ENCODE results near the gene HMGCLL1. TPM values are rescaled to one million over a fixed set of nuclear protein-coding genes. Genes with fewer than 3 reads are reported as not detected.

Gene HMGCLL1
- not detected in 2 replicates for total RNA-seq (2014; rRNA removed; shearing (Covaris generic); ENCODE audit: low replicate concordance)

GRCh38 chr6:55578537-55579363, at the start of gene HMGCLL1:
Gene HMGCLL1 (minus strand): TSS chr6:55579192. CDS start chr6:55579055, 137 bp downstream.
- DNase-seq (ENCODE audit: low read depth) = no peak
- in situ Hi-C loops (cut with HindIII; ENCODE audit: low pct_unique_long_range_greater_than_20kb, low sequenced_read_pairs) = no loop called here

GRCh38 chr6:55621993-55622392, 43.0 kb upstream of the HMGCLL1 start:
- DNase-seq (ENCODE audit: low read depth) = no peak
- in situ Hi-C loops (cut with HindIII; ENCODE audit: low pct_unique_long_range_greater_than_20kb, low sequenced_read_pairs) = no loop called here

DNA sequence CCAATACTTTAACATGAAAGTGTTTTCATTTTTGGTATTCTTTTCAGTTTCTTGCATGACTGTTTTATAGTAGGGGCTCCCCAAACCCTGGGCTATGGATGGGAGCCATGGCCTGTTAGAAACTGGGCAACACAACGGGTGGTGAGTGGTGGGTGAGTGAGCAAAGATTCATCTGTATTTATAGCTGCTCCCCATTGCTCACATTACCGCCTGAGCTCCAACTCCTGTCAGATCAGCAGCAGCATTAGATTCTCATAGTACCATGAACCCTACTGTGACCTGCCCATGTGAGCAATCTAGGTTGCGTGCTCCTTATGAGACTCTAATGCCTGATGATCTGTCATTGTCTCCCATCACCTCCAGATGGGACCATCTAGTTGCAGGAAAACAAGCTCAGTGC, 42.3 kb upstream of the HMGCLL1 start:
- in situ Hi-C loops (cut with HindIII; ENCODE audit: low pct_unique_long_range_greater_than_20kb, low sequenced_read_pairs) = no loop called here
- DNase-seq (ENCODE audit: low read depth) = no peak

DNA sequence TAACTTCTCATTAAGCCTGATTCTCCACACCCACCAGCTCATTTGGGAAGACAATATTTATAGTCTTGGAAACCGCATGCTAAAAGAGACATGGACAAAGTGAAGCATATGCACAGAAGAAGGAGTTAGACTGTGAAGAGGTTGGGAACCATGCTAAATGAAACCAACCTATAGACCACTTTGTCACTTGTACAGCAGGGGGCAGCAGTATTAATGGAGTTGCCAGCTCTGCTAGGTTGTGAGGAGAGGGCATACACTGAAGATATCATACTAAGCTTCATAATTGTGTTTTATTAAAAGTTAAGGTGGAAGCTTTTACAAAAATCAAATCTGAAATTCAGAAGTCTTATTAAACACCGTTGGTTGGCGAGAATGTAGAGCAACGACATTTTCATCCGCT, 38.3 kb upstream of the HMGCLL1 start:
- DNase-seq (ENCODE audit: low read depth) = peak; percentile 29
- in situ Hi-C loops (cut with HindIII; ENCODE audit: low pct_unique_long_range_greater_than_20kb, low sequenced_read_pairs) = no loop called here

DNA sequence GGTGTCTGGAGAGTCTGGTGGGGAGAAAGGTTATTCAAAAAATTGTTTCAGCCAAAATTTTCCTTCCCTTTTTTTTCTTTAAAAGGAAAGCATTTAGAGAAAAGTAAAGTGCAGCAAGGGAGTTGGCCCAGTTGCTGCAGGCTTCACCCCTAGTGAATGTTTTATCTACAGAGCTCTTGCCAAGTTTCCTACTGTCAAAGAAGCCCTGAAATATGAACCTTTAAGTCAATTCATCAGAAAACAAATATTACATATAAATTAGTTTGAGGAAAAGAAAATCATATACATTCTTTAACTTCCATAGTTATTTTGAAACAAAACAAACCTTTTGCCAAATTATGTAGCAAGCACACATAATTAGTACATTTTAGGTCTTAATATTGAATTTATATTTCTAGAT, 25.0 kb upstream of the HMGCLL1 start:
- DNase-seq (ENCODE audit: low read depth) = no peak
- in situ Hi-C loops (cut with HindIII; ENCODE audit: low pct_unique_long_range_greater_than_20kb, low sequenced_read_pairs) = no loop called here

GRCh38 chr6:55601120-55601519, 22.1 kb upstream of the HMGCLL1 start:
- DNase-seq (ENCODE audit: low read depth) = no peak
- in situ Hi-C loops (cut with HindIII; ENCODE audit: low pct_unique_long_range_greater_than_20kb, low sequenced_read_pairs) = no loop called here

DNA sequence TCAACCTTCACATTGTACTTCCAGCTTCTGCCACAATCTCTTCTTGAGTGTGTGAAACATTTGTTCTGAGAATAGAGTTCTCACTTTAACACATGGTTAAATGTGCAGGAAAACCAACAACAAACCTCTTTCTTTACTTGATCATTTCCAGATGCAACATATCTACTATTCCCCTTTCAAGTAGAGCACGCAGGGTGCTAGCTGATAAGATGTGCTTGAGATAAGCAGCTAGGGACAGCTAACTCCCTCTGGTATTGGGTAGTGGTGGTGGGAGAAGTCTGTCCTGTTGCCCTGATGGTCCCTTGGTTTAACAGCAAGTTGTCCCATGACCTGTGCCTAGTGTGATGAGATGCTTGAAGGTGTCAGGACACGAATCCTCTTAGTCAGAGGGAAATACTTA, 15.4 kb upstream of the HMGCLL1 start:
- in situ Hi-C loops (cut with HindIII; ENCODE audit: low pct_unique_long_range_greater_than_20kb, low sequenced_read_pairs) = no loop called here
- DNase-seq (ENCODE audit: low read depth) = no peak

DNA sequence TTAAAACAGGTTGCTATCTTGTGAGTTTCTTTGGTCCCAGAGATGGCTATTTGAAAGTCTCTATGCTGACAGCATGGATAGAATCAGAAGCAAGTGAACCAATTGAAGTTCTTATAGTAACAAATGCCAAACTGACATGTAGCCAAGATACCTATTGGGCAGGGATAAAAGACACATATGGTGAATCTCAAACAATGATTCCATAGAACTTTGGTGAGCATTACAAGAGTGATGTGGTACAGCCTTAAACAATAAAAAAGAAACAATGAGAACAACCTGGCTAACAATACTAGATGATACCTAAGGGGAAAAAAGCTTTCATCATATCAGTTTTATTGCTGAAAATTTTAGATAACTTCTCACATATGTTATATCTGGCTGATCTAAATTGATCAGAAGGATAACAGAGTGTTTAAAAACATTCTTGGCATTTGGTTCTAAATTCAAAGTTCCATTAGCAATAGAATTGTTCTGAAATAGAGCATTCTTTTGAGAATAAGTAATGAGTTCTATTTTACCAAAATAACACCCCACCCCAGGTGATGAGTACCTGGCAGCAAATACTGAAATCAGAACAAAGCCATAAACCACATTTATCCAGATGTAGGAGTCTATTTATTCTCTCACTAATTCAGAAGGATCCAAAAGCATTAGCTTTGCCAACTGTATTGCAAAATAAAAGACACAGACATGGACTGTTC, 5.8 kb upstream of the HMGCLL1 start:
- in situ Hi-C loops (cut with HindIII; ENCODE audit: low pct_unique_long_range_greater_than_20kb, low sequenced_read_pairs) = no loop called here

GRCh38 chr6:55576811-55577210, 2.2 kb downstream of the HMGCLL1 start:
- in situ Hi-C loops (cut with HindIII; ENCODE audit: low pct_unique_long_range_greater_than_20kb, low sequenced_read_pairs) = no loop called here
- no peak for DNase-seq (ENCODE audit: low read depth)

More for the DNA sequence above, 5.8 kb upstream of the HMGCLL1 start:
- DNase-seq (ENCODE audit: low read depth) = no peak

GRCh38 chr6:55574556-55574955, 4.4 kb downstream of the HMGCLL1 start:
- in situ Hi-C loops (cut with HindIII; ENCODE audit: low pct_unique_long_range_greater_than_20kb, low sequenced_read_pairs) = no loop called here
- DNase-seq (ENCODE audit: low read depth) = no peak

- DNase-seq (ENCODE audit: low read depth) = no peak
- in situ Hi-C loops (cut with HindIII; ENCODE audit: low pct_unique_long_range_greater_than_20kb, low sequenced_read_pairs) = no loop called here
These were observed 9.4 kb downstream of the HMGCLL1 start for GRCh38 chr6:55569638-55570037.

GRCh38 chr6:55568808-55569439, 10.1 kb downstream of the HMGCLL1 start:
- no peak for DNase-seq (ENCODE audit: low read depth)
- in situ Hi-C loops (cut with HindIII; ENCODE audit: low pct_unique_long_range_greater_than_20kb, low sequenced_read_pairs) = no loop called here

DNA sequence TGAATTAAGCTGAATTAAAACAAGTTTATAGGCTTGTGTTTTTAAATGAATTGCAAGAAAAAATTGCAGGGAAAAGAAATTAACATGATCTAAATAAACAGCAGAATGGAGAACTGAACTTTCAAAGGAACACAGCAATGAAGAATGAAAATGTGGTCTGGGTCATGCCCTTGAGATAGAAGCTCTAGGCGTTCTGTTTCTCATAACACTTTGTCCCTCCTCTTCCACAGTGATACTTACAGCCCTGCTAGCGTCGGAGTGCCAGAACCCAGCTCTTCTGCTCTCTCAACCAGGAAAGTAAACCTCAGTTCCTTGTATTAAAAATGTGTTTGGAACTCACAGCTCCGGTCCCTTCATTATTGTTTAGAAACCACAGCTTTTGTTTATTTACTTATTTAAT, 11.4 kb downstream of the HMGCLL1 start:
- no peak for DNase-seq (ENCODE audit: low read depth)
- in situ Hi-C loops (cut with HindIII; ENCODE audit: low pct_unique_long_range_greater_than_20kb, low sequenced_read_pairs) = no loop called here

DNA sequence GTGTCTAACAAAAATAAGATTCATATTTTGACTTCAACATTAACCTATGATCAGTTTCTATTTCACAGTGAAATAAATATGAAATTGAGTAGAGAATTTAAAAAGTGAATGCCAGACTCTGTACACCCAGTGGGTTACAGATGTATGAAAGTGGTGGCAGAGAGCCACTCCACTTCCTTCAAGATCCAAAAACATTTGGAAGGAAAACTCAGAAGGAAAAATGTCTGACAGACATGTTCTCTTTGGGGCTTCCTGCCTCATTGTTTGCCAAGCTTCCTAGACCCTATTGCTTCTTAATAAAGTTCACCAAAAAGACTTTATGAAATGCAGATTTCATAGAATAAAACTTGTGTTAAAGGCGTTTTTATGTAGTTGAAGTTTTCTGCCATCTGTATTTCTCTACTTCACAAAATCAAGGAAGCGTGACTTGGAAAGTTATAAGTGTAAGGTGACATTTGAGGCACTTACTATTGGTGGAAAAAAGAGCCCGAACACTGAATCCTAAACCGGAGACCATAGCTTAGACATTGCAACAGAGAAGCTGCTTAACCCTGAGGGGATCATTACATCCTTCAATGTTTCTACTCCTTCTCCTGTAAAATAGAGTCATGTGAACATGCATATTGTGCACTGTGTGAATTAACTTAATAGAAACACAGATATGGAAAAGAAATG, 12.8 kb downstream of the HMGCLL1 start:
- in situ Hi-C loops (cut with HindIII; ENCODE audit: low pct_unique_long_range_greater_than_20kb, low sequenced_read_pairs) = no loop called here
- DNase-seq (ENCODE audit: low read depth) = no peak

- in situ Hi-C loops (cut with HindIII; ENCODE audit: low pct_unique_long_range_greater_than_20kb, low sequenced_read_pairs) = no loop called here
- DNase-seq (ENCODE audit: low read depth) = no peak
These were observed 16.7 kb downstream of the HMGCLL1 start for GRCh38 chr6:55562318-55562717.

- in situ Hi-C loops (cut with HindIII; ENCODE audit: low pct_unique_long_range_greater_than_20kb, low sequenced_read_pairs) = no loop called here
- no peak for DNase-seq (ENCODE audit: low read depth)
These were observed 18.6 kb downstream of the HMGCLL1 start for GRCh38 chr6:55560290-55560885.

DNA sequence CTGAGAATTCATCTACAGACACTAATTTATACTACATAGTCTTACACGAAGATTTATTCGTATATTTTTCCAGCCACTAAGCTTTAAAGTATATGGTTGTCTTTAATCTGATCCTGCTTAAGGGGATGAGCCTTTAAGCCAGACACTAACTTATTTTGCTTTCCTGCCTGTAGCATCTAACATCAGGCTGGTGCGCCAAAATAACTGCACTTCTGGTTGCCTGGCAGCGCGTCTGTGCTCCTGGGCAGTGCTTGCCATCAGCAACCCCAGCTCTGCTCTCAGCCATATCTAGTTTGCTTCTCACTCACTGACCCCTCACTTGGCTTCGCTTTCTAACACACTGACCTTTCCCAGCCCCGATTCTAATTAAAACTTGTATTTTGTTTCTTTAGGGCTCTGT, 21.8 kb downstream of the HMGCLL1 start:
- DNase-seq (ENCODE audit: low read depth) = no peak
- in situ Hi-C loops (cut with HindIII; ENCODE audit: low pct_unique_long_range_greater_than_20kb, low sequenced_read_pairs) = no loop called here

- in situ Hi-C loops (cut with HindIII; ENCODE audit: low pct_unique_long_range_greater_than_20kb, low sequenced_read_pairs) = no loop called here
These were observed 33.2 kb downstream of the HMGCLL1 start for GRCh38 chr6:55545791-55546190.

More at GRCh38 chr6:55545791-55546190, 33.2 kb downstream of the HMGCLL1 start:
- no peak for DNase-seq (ENCODE audit: low read depth)

Data from Caki2 (cell line).